ENCODE measurements around the gene SPTLC3. TPM values are rescaled to one million over a fixed set of nuclear protein-coding genes. Genes with fewer than 3 reads are reported as not detected.

SPTLC3 gene
- total RNA-seq, 1 experiment from 2014 or later = 0.03 TPM

GRCh38 chr20:13212750-13213149, 204.0 kb downstream of the SPTLC3 start:
- in situ Hi-C loops (cut with HindIII; ENCODE audit: low pct_unique_long_range_greater_than_20kb, low sequenced_read_pairs) (no loop called here), intact Hi-C loops (cut with micrococcal nuclease; ENCODE audit: unreplicated experiment) (loop anchor here (10.0 kb wide), 1 partner anchor 58 kb away; no protein-coding TSS in a partner anchor)
- no peak for TF ChIP-seq POLR2AphosphoS5 (IDR thresholded peaks at IDR 0.05; ENCODE audit: low read depth, low read length)
- TF ChIP-seq, protein P1, sequence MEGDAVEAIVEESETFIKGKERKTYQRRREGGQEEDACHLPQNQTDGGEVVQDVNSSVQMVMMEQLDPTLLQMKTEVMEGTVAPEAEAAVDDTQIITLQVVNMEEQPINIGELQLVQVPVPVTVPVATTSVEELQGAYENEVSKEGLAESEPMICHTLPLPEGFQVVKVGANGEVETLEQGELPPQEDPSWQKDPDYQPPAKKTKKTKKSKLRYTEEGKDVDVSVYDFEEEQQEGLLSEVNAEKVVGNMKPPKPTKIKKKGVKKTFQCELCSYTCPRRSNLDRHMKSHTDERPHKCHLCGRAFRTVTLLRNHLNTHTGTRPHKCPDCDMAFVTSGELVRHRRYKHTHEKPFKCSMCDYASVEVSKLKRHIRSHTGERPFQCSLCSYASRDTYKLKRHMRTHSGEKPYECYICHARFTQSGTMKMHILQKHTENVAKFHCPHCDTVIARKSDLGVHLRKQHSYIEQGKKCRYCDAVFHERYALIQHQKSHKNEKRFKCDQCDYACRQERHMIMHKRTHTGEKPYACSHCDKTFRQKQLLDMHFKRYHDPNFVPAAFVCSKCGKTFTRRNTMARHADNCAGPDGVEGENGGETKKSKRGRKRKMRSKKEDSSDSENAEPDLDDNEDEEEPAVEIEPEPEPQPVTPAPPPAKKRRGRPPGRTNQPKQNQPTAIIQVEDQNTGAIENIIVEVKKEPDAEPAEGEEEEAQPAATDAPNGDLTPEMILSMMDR (IDR thresholded peaks at IDR 0.05) = no peak
- TF ChIP-seq, protein P2, sequence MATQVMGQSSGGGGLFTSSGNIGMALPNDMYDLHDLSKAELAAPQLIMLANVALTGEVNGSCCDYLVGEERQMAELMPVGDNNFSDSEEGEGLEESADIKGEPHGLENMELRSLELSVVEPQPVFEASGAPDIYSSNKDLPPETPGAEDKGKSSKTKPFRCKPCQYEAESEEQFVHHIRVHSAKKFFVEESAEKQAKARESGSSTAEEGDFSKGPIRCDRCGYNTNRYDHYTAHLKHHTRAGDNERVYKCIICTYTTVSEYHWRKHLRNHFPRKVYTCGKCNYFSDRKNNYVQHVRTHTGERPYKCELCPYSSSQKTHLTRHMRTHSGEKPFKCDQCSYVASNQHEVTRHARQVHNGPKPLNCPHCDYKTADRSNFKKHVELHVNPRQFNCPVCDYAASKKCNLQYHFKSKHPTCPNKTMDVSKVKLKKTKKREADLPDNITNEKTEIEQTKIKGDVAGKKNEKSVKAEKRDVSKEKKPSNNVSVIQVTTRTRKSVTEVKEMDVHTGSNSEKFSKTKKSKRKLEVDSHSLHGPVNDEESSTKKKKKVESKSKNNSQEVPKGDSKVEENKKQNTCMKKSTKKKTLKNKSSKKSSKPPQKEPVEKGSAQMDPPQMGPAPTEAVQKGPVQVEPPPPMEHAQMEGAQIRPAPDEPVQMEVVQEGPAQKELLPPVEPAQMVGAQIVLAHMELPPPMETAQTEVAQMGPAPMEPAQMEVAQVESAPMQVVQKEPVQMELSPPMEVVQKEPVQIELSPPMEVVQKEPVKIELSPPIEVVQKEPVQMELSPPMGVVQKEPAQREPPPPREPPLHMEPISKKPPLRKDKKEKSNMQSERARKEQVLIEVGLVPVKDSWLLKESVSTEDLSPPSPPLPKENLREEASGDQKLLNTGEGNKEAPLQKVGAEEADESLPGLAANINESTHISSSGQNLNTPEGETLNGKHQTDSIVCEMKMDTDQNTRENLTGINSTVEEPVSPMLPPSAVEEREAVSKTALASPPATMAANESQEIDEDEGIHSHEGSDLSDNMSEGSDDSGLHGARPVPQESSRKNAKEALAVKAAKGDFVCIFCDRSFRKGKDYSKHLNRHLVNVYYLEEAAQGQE (IDR thresholded peaks at IDR 0.05; ENCODE audit: insufficient read depth in 1 of 2, low read depth in 2 of 2, low read length in 1 of 2) = no peak
- TF ChIP-seq SIN3A (IDR thresholded peaks at IDR 0.05; ENCODE audit: borderline replicate concordance, insufficient read depth, low read depth, low read length) = no peak
- TF ChIP-seq TCF7L2 (IDR thresholded peaks at IDR 0.05; ENCODE audit: low read depth, low read length) = no peak
- H3K27me3 ChIP-seq (ENCODE audit: control insufficient read depth, insufficient read depth, low read length) = peaks cover 10% of the 10 kb centered on the region
- H3K27ac ChIP-seq (ENCODE audit: low read length) = no peak overlapping the region
- ChIA-PET CTCF (no interaction called here), POLR2A (no interaction called here)
- no peaks in the 10 kb centered on the region for H3K9me3 ChIP-seq (ENCODE audit: control insufficient read depth, insufficient read depth, low read depth, low read length)
- no peaks in the 10 kb centered on the region for H3K4me1 ChIP-seq (ENCODE audit: control insufficient read depth, insufficient read depth, low read length)
- no TSS peak for BruUV-seq (replicated peaks)
- ATAC-seq (no peak), DNase-seq (ENCODE audit: low read depth, low spot score) (no peak)
- no peak overlapping the region for H3K4me3 ChIP-seq (ENCODE audit: low read depth in 2 of 2, low read length in 2 of 2)
- no peaks in the 10 kb centered on the region for H3K36me3 ChIP-seq (ENCODE audit: control insufficient read depth, insufficient read depth, low read length)

- intact Hi-C loops (cut with micrococcal nuclease; ENCODE audit: unreplicated experiment) (loop anchor here (10.0 kb wide), 1 partner anchor 59 kb away; no protein-coding TSS in a partner anchor), in situ Hi-C loops (cut with HindIII; ENCODE audit: low pct_unique_long_range_greater_than_20kb, low sequenced_read_pairs) (no loop called here)
- no peak overlapping the region for H3K4me3 ChIP-seq (ENCODE audit: low read depth in 2 of 2, low read length in 2 of 2)
- no peaks in the 10 kb centered on the region for H3K9me3 ChIP-seq (ENCODE audit: control insufficient read depth, insufficient read depth, low read depth, low read length)
- BruUV-seq (replicated peaks) = no TSS peak
- ATAC-seq (no peak), DNase-seq (ENCODE audit: low read depth, low spot score) (no peak)
- H3K4me1 ChIP-seq (ENCODE audit: control insufficient read depth, insufficient read depth, low read length) = no peaks in the 10 kb centered on the region
- H3K36me3 ChIP-seq (ENCODE audit: control insufficient read depth, insufficient read depth, low read length) = no peaks in the 10 kb centered on the region
- TF ChIP-seq TCF7L2 (IDR thresholded peaks at IDR 0.05; ENCODE audit: low read depth, low read length) (no peak), POLR2AphosphoS5 (IDR thresholded peaks at IDR 0.05; ENCODE audit: low read depth, low read length) (no peak), SIN3A (IDR thresholded peaks at IDR 0.05; ENCODE audit: borderline replicate concordance, insufficient read depth, low read depth, low read length) (no peak)
- TF ChIP-seq, protein P2 (IDR thresholded peaks at IDR 0.05; ENCODE audit: insufficient read depth in 1 of 2, low read depth in 2 of 2, low read length in 1 of 2) = no peak
- no peak overlapping the region for H3K27ac ChIP-seq (ENCODE audit: low read length)
- CTCF ChIA-PET = no interaction called here
- peaks cover 10% of the 10 kb centered on the region for H3K27me3 ChIP-seq (ENCODE audit: control insufficient read depth, insufficient read depth, low read length)
- POLR2A ChIA-PET = no interaction called here
These were observed 204.6 kb downstream of the SPTLC3 start for GRCh38 chr20:13213335-13213734.
